Anterior cingulate cortex (tissue), 58 donors: Measurements from ENCODE around the gene GGTLC2.

Experiments
- DNase-seq, 58 donors: peaks; one replicate each; lab custom pipeline; 2025; lab: John Stamatoyannopoulos, UW

The GGTLC2 gene

DNA sequence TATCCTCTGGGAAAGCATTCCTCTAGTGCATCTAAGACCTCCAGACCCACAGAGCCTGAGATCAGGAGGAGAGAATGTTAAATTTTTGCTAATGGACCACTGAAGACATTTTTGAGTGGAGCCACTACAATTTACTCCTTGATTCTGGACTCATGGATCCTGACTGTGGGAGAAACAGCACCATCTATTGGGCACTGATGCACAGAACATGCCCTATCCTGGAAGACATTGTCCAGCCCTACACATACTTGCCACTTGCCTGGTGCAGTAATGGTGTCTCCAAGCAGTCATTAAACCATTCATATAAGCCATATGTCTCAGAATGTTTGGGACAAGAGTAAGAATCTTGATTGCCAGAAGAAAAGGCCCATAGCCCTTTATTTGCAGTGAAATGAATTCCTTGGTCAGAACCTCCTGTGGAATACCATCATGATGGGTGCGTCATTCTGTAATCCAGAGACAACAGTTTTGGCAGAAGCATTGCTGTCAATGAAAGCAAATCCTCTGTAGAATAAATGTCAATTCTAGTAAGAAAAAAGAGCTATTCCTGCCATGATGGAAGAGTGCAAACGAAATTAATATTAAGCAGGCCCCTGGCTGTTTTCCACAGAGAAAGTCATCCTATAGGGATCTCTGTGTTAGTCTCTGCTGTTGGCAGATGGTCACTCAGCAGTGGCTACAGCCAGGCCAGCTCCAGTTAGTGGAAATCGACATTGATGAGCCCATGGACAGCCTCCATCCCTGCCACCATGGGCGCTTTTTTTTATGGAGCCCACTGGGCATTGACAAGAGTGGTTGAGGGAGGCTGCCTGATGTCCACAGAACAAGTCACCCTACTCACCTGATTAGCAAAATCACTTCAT is 43.5 kb downstream of the GGTLC2 start:
- peak in 29 of 58 donors; percentile 1 to 51 (median 7) for DNase-seq

DNA sequence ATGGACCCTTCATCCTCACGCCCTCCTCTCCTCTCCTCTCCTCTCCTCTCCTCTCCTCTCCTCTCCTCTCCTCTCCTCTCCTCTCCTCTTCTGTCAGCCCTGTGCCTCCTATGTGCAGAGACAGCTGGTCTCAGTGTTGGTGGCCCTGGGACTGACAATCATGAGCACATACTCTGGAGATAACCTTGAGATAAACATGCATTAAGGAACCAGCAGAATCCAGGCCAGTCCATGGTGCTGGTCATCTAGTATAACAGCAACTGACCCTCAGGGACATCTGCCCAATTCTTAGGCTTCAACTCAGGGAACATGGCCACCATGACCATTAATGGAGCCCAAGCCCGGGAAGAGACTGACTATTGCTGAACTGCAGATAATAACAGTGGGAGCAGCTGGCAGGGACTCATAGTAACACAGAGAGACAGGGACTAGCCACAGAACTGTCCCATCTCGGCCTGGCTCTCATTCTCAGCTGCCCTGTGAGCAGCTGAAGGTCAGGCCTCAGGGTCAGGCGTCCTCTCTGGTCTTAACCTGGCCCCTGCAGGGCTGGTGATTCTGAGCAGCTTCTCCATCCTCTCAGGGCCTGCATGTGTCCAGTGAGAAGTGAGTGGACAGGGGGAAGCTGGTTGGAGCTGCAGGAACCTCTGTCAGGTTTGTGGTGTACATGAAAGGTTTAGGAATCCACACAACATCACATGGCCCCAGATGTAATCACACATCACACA is 45.4 kb downstream of the GGTLC2 start:
- DNase-seq = no peak

DNA sequence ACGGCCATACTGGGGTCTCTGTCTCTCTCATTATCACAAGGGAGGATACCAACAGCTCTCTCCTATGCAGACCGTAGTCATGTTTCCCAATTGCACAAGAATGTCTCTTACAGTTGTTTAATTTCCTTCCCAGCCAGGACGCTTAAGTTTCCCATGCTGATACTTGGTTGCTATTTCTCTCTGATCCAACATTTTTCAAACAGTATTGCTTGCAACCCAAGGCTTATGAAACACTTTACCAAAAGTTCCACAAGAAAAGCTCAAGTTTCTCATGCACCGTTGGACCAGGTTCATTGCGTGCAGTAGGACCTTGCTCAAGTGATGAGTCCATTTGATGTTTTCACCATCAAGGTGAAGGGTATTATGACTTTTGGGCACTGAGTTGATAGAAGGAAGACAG is 46.6 kb downstream of the GGTLC2 start:
- no peak for DNase-seq

DNA sequence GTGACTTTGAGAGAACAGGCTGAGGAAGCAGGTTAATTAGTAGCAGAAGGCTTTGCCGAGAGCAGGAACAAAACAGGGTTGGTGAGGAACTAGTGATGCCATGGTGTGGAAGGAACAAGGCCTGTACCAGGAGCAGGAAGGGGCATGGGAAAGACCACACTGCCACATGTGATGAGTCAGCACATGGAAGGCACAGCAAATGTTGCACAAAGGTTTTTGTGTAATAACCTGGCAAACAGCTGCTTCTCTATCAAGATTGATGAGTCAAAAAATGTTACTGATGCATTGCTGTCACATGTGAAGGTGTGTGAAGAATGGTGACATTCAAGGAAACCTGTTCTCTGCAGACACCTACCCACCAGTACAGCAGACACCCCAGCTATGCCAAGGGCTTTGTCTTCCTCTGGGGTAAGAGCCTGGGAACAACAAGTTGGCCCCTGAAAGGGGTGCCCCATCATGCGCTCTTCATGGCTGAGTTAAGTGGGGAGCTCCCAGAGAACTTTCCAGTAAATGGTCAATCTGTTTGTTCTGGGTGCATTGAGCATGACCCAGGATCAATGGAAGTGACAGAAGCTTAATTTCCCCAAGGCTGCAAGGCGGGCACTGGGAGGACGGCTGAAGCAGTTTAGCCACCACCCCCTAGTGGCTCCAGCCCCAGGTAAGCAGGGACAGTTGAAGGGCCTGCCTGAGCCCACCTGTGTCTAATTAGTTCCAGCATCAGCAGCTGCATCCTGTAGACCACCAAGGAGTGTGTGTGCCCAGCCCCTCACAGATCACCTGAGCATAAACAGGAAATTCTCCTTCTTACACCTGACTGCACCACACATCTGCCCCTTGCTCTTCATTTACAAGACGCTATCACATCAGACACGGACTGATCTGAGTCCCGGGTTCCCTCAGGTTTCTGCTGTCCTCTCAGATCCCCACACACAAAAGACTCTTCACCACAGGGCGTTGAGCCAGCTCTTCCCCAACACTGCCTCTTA is 47.6 kb downstream of the GGTLC2 start:
- no peak for DNase-seq

DNA sequence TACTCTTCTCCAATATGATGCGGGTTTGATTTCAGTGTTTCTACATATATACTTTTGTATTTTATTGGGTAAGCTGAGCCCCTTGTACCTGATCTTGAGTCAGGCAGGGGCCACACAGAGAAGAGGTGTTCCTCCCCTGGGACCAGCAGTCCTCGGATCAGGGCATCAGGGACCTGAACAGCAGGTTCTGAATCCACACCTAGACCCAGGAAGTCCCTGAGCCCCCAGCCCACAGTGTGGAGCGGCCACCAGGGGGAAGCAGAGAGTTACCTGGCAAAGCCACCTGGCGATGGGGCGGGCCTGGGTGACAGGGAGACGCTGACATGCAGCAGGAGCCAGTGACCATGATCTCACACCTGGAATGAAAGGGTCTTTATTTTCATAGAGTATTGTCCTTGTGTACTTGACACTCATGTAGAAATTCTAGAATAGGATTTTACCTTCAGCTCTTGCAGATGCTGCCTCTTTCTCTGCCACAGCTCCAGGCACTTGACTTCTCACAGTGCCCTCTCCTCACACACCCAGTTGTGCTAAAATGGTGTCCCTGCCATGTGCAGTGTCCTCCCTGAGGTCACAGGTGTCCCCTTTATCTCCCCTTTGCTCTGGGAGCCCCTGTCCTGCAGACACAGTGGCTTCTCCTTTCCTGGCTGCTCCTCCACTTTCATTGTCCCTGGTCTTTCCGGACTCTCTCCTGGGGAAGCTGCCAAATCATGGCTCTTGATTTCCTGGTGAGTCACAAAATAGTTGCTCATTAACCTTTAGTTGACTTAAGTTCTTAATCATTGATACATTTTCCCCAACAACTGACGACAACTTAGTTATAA is 48.5 kb downstream of the GGTLC2 start:
- DNase-seq = peak in 1 of 58 donors; percentile 2

DNA sequence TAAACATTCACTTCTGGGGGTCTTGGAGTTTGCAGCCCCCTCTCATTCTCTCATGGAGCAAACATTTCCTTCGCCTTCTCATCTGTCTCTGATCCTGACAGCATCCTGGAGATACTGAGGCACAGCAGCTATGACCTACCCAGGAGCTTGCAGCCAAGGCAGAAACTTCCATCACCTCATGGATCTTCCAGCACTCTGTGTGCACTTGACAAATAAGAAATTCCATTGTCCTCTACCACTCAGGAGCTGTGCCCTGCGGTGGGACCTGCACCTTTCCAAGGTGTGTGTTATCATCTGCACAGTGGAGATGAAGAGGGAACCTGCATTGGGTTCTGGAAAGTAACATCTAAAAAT is 49.1 kb downstream of the GGTLC2 start:
- no peak for DNase-seq

DNA sequence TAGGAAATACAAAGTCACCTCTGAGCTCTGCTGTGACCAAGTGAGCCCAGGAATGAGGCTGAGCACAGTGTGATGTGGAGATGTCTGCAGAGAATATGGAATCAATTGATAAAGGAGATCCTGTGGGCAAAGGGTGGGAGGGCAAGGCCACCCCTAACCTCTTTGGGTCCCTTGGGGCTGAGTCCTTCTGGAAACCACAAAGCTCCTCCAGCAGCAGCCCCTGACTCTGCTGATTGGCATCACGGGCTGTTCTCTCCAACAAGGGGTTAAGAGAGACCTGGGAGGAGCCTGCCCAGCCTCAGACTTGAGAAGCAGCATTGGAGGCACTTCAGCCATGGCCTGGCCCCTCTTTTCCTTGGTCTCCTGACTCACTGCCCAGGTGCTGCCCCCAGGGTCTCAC is 49.7 kb downstream of the GGTLC2 start:
- no peak for DNase-seq

DNA sequence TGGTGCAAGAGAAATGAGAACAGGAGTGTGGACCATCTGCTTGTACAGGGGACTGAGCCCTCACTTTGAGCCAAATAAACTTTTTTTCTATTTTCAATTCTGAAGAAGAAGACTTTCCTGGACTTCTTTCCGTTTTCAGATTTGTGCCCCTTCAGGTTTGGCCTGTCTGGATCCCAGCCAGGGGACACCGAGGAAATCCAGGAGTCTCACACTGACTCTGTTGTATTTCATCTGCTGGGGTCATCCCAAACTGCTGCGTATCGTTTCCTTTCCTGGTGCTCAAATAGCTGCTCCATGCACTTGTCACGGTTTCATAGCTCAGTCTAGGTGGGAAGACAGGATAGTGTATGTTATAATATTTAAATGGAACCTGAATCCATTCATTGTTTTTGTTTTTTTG is 51.7 kb downstream of the GGTLC2 start:
- DNase-seq = no peak
